ENCODE data around the gene GPSM1.

DNA sequence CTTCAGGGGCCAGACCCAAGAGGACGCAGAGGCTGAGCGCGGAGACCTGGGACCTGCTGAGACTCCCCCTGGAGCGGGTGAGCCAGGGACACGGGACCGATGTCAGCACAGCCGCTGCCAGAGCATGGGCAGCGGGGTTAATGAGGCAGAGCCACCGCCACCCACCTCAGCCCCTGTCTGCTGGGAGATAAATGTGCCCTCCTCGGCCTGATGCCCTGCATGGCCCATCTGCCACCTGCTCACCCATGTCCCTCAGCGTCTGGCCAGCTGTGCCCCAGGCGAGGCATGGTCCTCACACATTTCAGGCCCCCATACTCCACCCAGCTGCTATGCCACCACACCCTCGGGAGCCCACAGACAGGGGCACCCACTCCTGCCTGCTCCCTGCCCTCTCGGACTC, 21.4 kb downstream of the GPSM1 start:
- TF ChIP-seq, protein P1, sequence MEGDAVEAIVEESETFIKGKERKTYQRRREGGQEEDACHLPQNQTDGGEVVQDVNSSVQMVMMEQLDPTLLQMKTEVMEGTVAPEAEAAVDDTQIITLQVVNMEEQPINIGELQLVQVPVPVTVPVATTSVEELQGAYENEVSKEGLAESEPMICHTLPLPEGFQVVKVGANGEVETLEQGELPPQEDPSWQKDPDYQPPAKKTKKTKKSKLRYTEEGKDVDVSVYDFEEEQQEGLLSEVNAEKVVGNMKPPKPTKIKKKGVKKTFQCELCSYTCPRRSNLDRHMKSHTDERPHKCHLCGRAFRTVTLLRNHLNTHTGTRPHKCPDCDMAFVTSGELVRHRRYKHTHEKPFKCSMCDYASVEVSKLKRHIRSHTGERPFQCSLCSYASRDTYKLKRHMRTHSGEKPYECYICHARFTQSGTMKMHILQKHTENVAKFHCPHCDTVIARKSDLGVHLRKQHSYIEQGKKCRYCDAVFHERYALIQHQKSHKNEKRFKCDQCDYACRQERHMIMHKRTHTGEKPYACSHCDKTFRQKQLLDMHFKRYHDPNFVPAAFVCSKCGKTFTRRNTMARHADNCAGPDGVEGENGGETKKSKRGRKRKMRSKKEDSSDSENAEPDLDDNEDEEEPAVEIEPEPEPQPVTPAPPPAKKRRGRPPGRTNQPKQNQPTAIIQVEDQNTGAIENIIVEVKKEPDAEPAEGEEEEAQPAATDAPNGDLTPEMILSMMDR (conservative IDR thresholded peaks at IDR 0.05 in 1 of 2, IDR thresholded peaks at IDR 0.05 in 1 of 2; ENCODE audit: extremely low read depth in 1 of 2, insufficient read depth in 1 of 2, low read depth in 1 of 2, low read length in 2 of 2), result no peak
- TF ChIP-seq EZH2 (IDR thresholded peaks at IDR 0.05; ENCODE audit: borderline replicate concordance, low read length), result no peak

Measured in mammary epithelial cell (primary cell).